Fibroblast of lung (primary cell): ENCODE data around the gene SGPP2.

Experiments used
- EZH2 ChIP-seq: IDR thresholded peaks from 2 replicates; pipeline ENCODE4 v1.5.1; 2012; ENCODE audit warnings: low read length, control low read depth, mild to moderate bottlenecking; ENCODE audit errors: missing control alignments
- TF ChIP-seq, protein P1 (sequence below), 2 donors: IDR thresholded peaks in 1 of 2; conservative IDR thresholded peaks in 1 of 2; 1 replicate in 1 of 2; 2 replicates in 1 of 2; pipeline ENCODE4 v1.5.1; 2011 to 2012; ENCODE audit warnings: low read length in 2 of 2, control low read depth in 1 of 2, inconsistent platforms in 1 of 2, low read depth in 1 of 2, mild to moderate bottlenecking in 1 of 2

- TF ChIP-seq, protein P1, sequence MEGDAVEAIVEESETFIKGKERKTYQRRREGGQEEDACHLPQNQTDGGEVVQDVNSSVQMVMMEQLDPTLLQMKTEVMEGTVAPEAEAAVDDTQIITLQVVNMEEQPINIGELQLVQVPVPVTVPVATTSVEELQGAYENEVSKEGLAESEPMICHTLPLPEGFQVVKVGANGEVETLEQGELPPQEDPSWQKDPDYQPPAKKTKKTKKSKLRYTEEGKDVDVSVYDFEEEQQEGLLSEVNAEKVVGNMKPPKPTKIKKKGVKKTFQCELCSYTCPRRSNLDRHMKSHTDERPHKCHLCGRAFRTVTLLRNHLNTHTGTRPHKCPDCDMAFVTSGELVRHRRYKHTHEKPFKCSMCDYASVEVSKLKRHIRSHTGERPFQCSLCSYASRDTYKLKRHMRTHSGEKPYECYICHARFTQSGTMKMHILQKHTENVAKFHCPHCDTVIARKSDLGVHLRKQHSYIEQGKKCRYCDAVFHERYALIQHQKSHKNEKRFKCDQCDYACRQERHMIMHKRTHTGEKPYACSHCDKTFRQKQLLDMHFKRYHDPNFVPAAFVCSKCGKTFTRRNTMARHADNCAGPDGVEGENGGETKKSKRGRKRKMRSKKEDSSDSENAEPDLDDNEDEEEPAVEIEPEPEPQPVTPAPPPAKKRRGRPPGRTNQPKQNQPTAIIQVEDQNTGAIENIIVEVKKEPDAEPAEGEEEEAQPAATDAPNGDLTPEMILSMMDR (conservative IDR thresholded peaks at IDR 0.05 in 1 of 2, IDR thresholded peaks at IDR 0.05 in 1 of 2; ENCODE audit: low read depth in 1 of 2, low read length in 2 of 2) = no peak
- TF ChIP-seq EZH2 = no peak
These were observed 68.3 kb downstream of the SGPP2 start for GRCh38 chr2:222492683-222493082.
